Neural crest cell (in vitro differentiated cells): ENCODE measurements around the gene DOK1. TPM values are rescaled to one million over a fixed set of nuclear protein-coding genes. Genes with fewer than 3 reads are reported as not detected.

Experiments
- DNase-seq: peaks from one replicate; pipeline ENCODE4 v3.0.0; 2021; ENCODE audit warnings: low read depth, mixed read lengths, low spot score
- H3K27ac Mint-ChIP-seq: one replicate; pipeline ENCODE4 v1.8.0; 2021; ENCODE audit warnings: mild to moderate bottlenecking, mixed read lengths; ENCODE audit not compliant: unreplicated experiment
- H3K27me3 Mint-ChIP-seq: 2 replicates; pipeline ENCODE4 v1.8.0; 2021; ENCODE audit warnings: low read depth, mild to moderate bottlenecking, mixed read lengths
- H3K36me3 Mint-ChIP-seq: 2 replicates; pipeline ENCODE4 v1.8.0; 2021; ENCODE audit warnings: low read depth, mild to moderate bottlenecking, mixed read lengths
- H3K4me1 Mint-ChIP-seq: 2 replicates; pipeline ENCODE4 v1.8.0; 2021; ENCODE audit warnings: mixed read lengths
- H3K4me3 Mint-ChIP-seq: one replicate; pipeline ENCODE4 v1.8.0; 2021; ENCODE audit warnings: mild to moderate bottlenecking, mixed read lengths
- H3K9me3 Mint-ChIP-seq: 2 replicates; pipeline ENCODE4 v1.8.0; 2021; ENCODE audit warnings: mixed read lengths
- CTCF ChIP-seq: fragments of 200-600 bp; sonication (generic); conservative IDR thresholded peaks from 2 replicates; pipeline ENCODE4 v1.5.0; 2021; ENCODE audit warnings: antibody characterized with exemption, mild to moderate bottlenecking
- total RNA-seq: library from RNA; stranded (reverse); gene quantifications from 2 replicates; pipeline ENCODE4 v1.2.1, GENCODE V29; 2021

Gene DOK1
- total RNA-seq, 1 donor from 2014 or later = 22.4 TPM

- Mint-ChIP-seq H3K27ac (no peak overlapping the region), H3K9me3 (no peaks in the 10 kb centered on the region), H3K4me1 (peaks cover 16% of the 10 kb centered on the region), H3K27me3 (peaks cover 11% of the 10 kb centered on the region), H3K4me3 (no peak overlapping the region), H3K36me3 (no peaks in the 10 kb centered on the region)
- peak; percentile 14 for TF ChIP-seq CTCF
- DNase-seq = no peak
These were observed 17.8 kb downstream of the DOK1 start for GRCh38 chr2:74572178-74572925.

GRCh38 chr2:74573747-74574562 lies 19.4 kb downstream of the DOK1 start:
- Mint-ChIP-seq H3K4me3 (no peak overlapping the region), H3K27ac (no peak overlapping the region), H3K4me1 (peaks cover 20% of the 10 kb centered on the region), H3K9me3 (no peaks in the 10 kb centered on the region), H3K36me3 (no peaks in the 10 kb centered on the region), H3K27me3 (peaks cover 3% of the 10 kb centered on the region)
- TF ChIP-seq CTCF = no peak
- no peak for DNase-seq

- no peaks in the 10 kb centered on the region for H3K9me3 Mint-ChIP-seq
- TF ChIP-seq CTCF = no peak
- H3K4me1 Mint-ChIP-seq = peaks cover 20% of the 10 kb centered on the region
- DNase-seq = no peak
- H3K4me3 Mint-ChIP-seq = no peak overlapping the region
- H3K27ac Mint-ChIP-seq = no peak overlapping the region
- H3K36me3 Mint-ChIP-seq = no peaks in the 10 kb centered on the region
- H3K27me3 Mint-ChIP-seq = peaks cover 4% of the 10 kb centered on the region
These were observed 20.8 kb downstream of the DOK1 start for GRCh38 chr2:74575320-74575719.

- H3K27me3 Mint-ChIP-seq = peaks cover 5% of the 10 kb centered on the region
- DNase-seq = no peak
- peaks cover 20% of the 10 kb centered on the region for H3K4me1 Mint-ChIP-seq
These were observed 21.8 kb downstream of the DOK1 start for GRCh38 chr2:74576211-74576862.

More at GRCh38 chr2:74576211-74576862, 21.8 kb downstream of the DOK1 start:
- Mint-ChIP-seq H3K9me3 (no peaks in the 10 kb centered on the region), H3K4me3 (no peak overlapping the region), H3K27ac (no peak overlapping the region), H3K36me3 (no peaks in the 10 kb centered on the region)
- no peak for TF ChIP-seq CTCF
